HG03039 (cell line): ENCODE measurements around the gene SPRR5.

Experiments used
- ATAC-seq: cut with Tn5 transposase; IDR thresholded peaks from one replicate; pipeline ENCODE4 v1.9.1; 2021; ENCODE audit warnings: mild to moderate bottlenecking, moderate library complexity; ENCODE audit not compliant: unreplicated experiment

The SPRR5 gene

DNA sequence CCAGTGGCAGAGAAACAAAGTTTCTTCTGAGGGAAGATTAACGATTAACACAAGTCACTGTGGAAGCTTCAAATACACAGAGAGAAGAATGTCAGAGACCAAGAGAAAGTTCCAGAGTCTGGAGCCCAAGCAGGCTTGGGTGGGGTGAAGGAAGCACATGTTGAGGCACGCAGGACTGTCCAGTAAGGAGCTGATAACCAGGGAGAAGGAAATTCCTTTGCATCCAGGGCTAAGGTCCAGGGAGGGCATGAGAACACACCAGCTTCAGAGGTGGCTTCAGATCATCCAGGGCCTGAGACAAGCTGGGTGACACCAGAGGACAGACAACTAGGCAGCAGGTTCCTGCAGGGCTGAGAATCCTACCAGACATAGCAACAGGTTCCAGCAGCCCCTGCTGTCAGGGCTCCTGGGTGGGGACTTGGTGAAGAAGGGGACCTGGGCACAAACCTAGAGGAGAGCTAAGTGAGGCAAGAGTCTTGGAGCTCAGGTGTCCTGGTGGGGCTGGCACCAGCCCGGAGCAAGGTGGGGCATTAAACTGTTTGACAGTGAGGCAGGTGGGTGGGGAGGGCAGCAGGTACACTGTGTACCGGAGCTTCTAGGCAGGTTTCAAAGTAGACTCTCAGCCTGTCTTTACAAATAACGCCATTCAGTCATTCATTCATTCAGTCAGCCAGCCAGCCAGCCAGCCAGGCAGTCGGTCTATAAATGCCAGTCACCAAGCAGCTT is 34.3 kb downstream of the SPRR5 start:
- ATAC-seq = no peak

DNA sequence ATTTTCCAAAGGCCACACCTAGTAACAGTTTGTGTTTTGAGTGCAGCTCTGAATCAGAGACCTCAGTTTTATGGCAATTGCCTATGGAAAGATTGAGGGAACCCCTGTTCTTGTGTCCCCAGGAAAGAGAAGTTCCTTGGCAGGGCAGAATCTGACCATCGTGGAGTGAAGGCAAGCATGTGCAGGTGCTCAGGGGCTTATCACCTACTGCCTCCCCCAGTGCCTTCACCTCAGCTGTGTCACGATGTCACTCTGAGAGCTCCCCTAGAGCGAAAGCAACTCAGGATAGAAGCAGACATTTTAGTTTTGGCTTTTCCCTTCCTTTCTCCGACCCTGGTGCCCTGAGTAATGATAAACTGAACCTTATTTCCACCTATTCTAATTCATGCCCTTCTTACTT is 35.1 kb downstream of the SPRR5 start:
- no peak for ATAC-seq

DNA sequence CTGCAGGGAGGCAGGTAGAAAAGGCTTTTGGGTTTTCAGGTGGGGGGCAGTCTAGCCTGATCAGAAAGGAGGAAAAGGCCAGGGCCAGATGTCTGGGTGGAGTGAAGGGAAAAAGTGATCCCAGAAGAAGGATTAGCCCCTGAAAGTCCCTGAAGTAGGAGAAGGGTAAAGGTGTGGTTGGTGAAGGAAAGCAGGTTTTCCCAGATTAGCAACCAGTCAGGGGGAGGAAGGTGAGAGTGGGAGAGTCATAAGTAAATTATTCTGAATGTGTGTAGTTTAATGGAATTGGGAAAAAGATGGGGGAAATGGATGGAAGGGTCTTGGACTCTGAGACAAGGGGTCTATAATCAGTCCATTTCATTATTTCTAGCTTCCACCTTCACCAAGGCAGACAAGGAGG is 36.2 kb downstream of the SPRR5 start:
- ATAC-seq = no peak

DNA sequence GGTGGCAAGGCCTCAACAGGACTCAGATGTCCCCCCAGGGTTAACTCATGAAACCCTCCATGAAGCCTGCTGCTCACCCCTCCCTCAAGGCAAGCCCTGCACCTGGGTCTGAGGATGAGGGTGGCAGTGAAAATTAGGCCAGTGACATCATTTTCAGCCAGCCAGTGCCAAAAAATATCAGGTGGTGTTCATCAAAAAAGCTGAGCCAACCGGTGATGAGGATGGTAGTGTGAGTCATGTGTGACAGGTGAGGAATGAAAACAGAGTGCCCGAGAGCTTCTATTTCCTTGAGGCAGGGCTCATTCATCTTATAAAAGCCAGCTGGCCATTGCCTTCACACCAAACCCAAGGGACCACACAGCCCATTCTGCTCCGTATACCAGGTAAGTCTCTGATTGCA is 36.7 kb downstream of the SPRR5 start, which contains the start of gene SPRR1A:
Gene SPRR1A (plus strand): TSS at position 339 of the 400 bp plus-strand sequence. CDS start 1,150 bp downstream, outside the sequence.
- no peak for ATAC-seq

GRCh38 chr1:152986578-152986977 is 39.6 kb downstream of the SPRR5 start:
- no peak for ATAC-seq

DNA sequence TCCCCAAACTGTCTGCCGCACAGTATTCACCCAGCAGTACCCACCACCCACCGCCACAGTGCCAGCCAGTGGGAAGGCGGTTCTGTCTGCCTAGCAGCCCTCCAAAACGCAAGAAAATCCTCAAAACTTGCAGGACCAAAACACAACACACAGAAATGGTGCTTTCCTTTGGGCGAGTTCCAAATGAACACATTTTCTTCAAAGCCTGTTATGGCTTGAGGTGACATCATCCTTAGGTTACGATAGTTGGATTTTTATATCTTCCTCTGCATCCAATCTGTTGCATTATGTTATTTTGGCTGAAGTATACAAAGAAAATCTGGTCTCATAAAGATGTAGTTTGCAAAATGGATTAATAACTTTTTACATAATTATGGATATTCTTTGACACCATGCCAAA is 46.2 kb downstream of the SPRR5 start:
- no peak for ATAC-seq

GRCh38 chr1:152995842-152996241 is 48.8 kb downstream of the SPRR5 start:
- no peak for ATAC-seq

- no peak for ATAC-seq
Observed at GRCh38 chr1:152996633-152997400, 49.8 kb downstream of the SPRR5 start.

GRCh38 chr1:152997901-152998300 is 50.9 kb downstream of the SPRR5 start:
- ATAC-seq = no peak

DNA sequence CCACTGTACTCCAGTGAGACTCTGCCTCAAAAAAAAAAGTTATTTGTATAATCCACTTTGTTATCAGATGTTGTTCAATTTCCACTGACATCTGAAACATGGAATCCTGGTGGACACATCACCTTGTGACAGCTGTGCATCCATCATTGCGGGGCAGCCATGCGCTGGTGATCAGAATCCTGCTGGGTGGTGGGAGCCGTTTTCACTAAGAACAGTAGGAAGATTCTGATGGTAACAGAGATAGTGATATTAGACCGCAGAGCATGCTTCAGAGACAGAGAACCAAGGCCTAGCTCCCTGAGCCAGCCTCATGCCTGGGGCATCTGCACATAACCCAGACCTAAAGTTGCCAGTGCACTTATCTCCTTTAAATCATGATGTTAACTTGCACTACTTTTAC is 51.5 kb downstream of the SPRR5 start:
- ATAC-seq = no peak
